DND-41 (cell line): ENCODE measurements around the gene TCF4.
A peak's percentile ranks its signal among the peaks of the same experiment; 100 is the strongest.

ENCODE experiments used
- ATAC-seq: fragments of 200-7000 bp; cut with Tn5 transposase; 3 replicates; pipeline ENCODE4 v1.9.1; 2021; ENCODE audit warnings: low read depth; ENCODE audit not compliant: insufficient read depth
- DNase-seq: peaks from one replicate; pipeline ENCODE4 v3.0.0-alpha.2; 2020
- H2AFZ ChIP-seq: 2 replicates; pipeline ENCODE4 v1.6.0; 2012; ENCODE audit warnings: low read depth, low read length
- H3K27ac ChIP-seq: 2 replicates; pipeline ENCODE4 v1.5.1; 2012; ENCODE audit warnings: low read length, inconsistent platforms
- H3K27me3 ChIP-seq: fragments of 200-600 bp; sonication (generic); 2 replicates; pipeline ENCODE4 v1.6.0; 2012; ENCODE audit warnings: low read length, mild to moderate bottlenecking, inconsistent platforms; ENCODE audit not compliant: insufficient read depth, poor library complexity
- H3K36me3 ChIP-seq: 2 replicates; pipeline ENCODE4 v1.5.1; 2012; ENCODE audit warnings: low read length, inconsistent platforms; ENCODE audit not compliant: insufficient read depth
- H3K4me1 ChIP-seq: 2 replicates; pipeline ENCODE4 v1.5.1; 2012; ENCODE audit warnings: mild to moderate bottlenecking, low read length; ENCODE audit not compliant: insufficient read depth
- H3K4me2 ChIP-seq: 2 replicates; pipeline ENCODE4 v1.6.0; 2012; ENCODE audit warnings: mild to moderate bottlenecking, moderate library complexity, low read length, inconsistent platforms; ENCODE audit not compliant: insufficient read depth
- H3K4me3 ChIP-seq, 2 experiments: fragments of 200-600 bp in 1 of 2; shearing (Covaris generic) in 1 of 2; 2 replicates each; pipeline ENCODE4 v1.5.1; 2012 to 2016; ENCODE audit warnings: inconsistent platforms in 2 of 2, low read length in 2 of 2, mild to moderate bottlenecking in 2 of 2, low read depth in 1 of 2, moderate library complexity in 1 of 2
- H3K79me2 ChIP-seq: 2 replicates; pipeline ENCODE4 v1.6.0; 2012; ENCODE audit warnings: low read length, inconsistent platforms; ENCODE audit not compliant: insufficient read depth
- H3K9ac ChIP-seq: 2 replicates; pipeline ENCODE4 v1.6.0; 2012; ENCODE audit warnings: low read depth, mild to moderate bottlenecking, inconsistent platforms, low read length, moderate library complexity
- H3K9me3 ChIP-seq: 2 replicates; pipeline ENCODE4 v1.5.1; 2012; ENCODE audit warnings: low read length, moderate library complexity, mild to moderate bottlenecking, inconsistent platforms; ENCODE audit not compliant: insufficient read depth, severe bottlenecking
- H4K20me1 ChIP-seq: 2 replicates; pipeline ENCODE4 v1.6.0; 2012; ENCODE audit warnings: low read length; ENCODE audit not compliant: insufficient read depth
- EZH2 ChIP-seq: IDR thresholded peaks from 3 replicates; pipeline ENCODE4 v1.6.1; 2012; ENCODE audit warnings: borderline replicate concordance, low read depth, mild to moderate bottlenecking, moderate library complexity, low read length, inconsistent platforms; ENCODE audit not compliant: severe bottlenecking
- TF ChIP-seq, protein P1 (sequence below): IDR thresholded peaks from 2 replicates; pipeline ENCODE4 v1.5.1; 2012; ENCODE audit warnings: borderline replicate concordance, low read length, moderate library complexity, mild to moderate bottlenecking; ENCODE audit not compliant: poor library complexity, severe bottlenecking; ENCODE audit errors: extremely low read depth

The TCF4 gene

DNA sequence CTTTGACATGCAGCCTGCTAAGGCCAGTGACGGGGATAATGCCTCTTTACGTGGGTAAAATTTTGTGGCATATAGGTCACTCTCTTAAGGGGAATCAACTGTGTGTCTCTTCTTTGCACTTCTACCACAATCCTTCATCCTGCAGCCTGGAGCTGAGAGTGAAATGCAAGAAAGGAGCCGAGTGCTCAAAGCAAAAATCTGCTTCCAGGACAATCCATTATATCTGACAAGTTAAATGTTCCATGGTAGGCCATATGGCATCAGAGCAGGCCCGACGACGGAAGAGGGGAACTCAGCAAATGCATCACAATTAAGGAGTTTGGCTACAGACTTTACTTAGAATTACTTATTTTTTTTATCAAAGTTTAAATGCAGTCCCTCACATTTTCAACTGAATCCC lies 171.2 kb downstream of the TCF4 start:
- TF ChIP-seq, protein P1, sequence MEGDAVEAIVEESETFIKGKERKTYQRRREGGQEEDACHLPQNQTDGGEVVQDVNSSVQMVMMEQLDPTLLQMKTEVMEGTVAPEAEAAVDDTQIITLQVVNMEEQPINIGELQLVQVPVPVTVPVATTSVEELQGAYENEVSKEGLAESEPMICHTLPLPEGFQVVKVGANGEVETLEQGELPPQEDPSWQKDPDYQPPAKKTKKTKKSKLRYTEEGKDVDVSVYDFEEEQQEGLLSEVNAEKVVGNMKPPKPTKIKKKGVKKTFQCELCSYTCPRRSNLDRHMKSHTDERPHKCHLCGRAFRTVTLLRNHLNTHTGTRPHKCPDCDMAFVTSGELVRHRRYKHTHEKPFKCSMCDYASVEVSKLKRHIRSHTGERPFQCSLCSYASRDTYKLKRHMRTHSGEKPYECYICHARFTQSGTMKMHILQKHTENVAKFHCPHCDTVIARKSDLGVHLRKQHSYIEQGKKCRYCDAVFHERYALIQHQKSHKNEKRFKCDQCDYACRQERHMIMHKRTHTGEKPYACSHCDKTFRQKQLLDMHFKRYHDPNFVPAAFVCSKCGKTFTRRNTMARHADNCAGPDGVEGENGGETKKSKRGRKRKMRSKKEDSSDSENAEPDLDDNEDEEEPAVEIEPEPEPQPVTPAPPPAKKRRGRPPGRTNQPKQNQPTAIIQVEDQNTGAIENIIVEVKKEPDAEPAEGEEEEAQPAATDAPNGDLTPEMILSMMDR, result no peak
- 0 out of 2 replicates have a peak, but pooled peaks cover 3% of the 10 kb centered on the region for H4K20me1 ChIP-seq
- H3K4me2 ChIP-seq, result no peak overlapping the region
- no peaks in the 10 kb centered on the region for H3K4me1 ChIP-seq
- H3K4me3 ChIP-seq, result no peak overlapping the region
- no peak for DNase-seq
- no peaks in the 10 kb centered on the region for H3K27me3 ChIP-seq
- ATAC-seq, result no peak
- no peak overlapping the region for H3K27ac ChIP-seq
- H3K9me3 ChIP-seq, result no peaks in the 10 kb centered on the region
- no peak overlapping the region for H3K9ac ChIP-seq
- no peaks in the 10 kb centered on the region for H3K79me2 ChIP-seq
- H2AFZ ChIP-seq, result no peak overlapping the region
- H3K36me3 ChIP-seq, result no peaks in the 10 kb centered on the region

GRCh38 chr18:55415258-55415871 lies 172.6 kb downstream of the TCF4 start:
- Histone ChIP-seq H3K9ac (no peak overlapping the region), H3K27me3 (no peaks in the 10 kb centered on the region), H3K36me3 (no peaks in the 10 kb centered on the region), H3K4me3 (no peak overlapping the region), H3K79me2 (no peaks in the 10 kb centered on the region), H3K27ac (no peak overlapping the region), H3K9me3 (no peaks in the 10 kb centered on the region), H4K20me1 (0 out of 2 replicates have a peak, but pooled peaks cover 3% of the 10 kb centered on the region), H2AFZ (no peak overlapping the region), H3K4me2 (no peak overlapping the region), H3K4me1 (no peaks in the 10 kb centered on the region)
- ATAC-seq, result peak; percentile 100
- no peak for TF ChIP-seq EZH2
- TF ChIP-seq, protein P1, result peak; percentile 92
- peak; percentile 79 for DNase-seq

- Histone ChIP-seq H3K36me3 (no peaks in the 10 kb centered on the region), H4K20me1 (0 out of 2 replicates have a peak, but pooled peaks cover 3% of the 10 kb centered on the region), H3K9me3 (no peaks in the 10 kb centered on the region), H2AFZ (no peak overlapping the region), H3K4me1 (no peaks in the 10 kb centered on the region), H3K27ac (no peak overlapping the region), H3K4me2 (no peak overlapping the region), H3K9ac (no peak overlapping the region), H3K27me3 (no peaks in the 10 kb centered on the region), H3K79me2 (no peaks in the 10 kb centered on the region), H3K4me3 (no peak overlapping the region)
- TF ChIP-seq EZH2, result no peak
- TF ChIP-seq, protein P1, result no peak
- DNase-seq (no peak), ATAC-seq (no peak)
Measured at GRCh38 chr18:55414475-55414874, 173.5 kb downstream of the TCF4 start.
